Mesothelial cell of epicardium (in vitro differentiated cells): ENCODE data around the gene HLA-DOB. TPM values are rescaled to one million over a fixed set of nuclear protein-coding genes. Genes with fewer than 3 reads are reported as not detected.

Experiments
- DNase-seq, 2 experiments: peaks; one replicate each; pipeline ENCODE4 v3.0.0; 2021; ENCODE audit warnings: low spot score in 2 of 2; ENCODE audit not compliant: unreplicated experiment in 2 of 2
- H3K27ac Mint-ChIP-seq: 2 replicates; pipeline ENCODE4 v1.8.0; 2021; ENCODE audit warnings: mixed read lengths
- H3K27me3 Mint-ChIP-seq: 2 replicates; pipeline ENCODE4 v1.8.0; 2021; ENCODE audit warnings: low read depth, mixed read lengths
- H3K36me3 Mint-ChIP-seq: 2 replicates; pipeline ENCODE4 v1.8.0; 2021; ENCODE audit warnings: mixed read lengths
- H3K4me1 Mint-ChIP-seq: 2 replicates; pipeline ENCODE4 v1.8.0; 2021; ENCODE audit warnings: mixed read lengths
- H3K4me3 Mint-ChIP-seq: 2 replicates; pipeline ENCODE4 v1.8.0; 2021; ENCODE audit warnings: mild to moderate bottlenecking, moderate library complexity, mixed read lengths
- H3K9me3 Mint-ChIP-seq: 2 replicates; pipeline ENCODE4 v1.8.0; 2021; ENCODE audit warnings: mixed read lengths
- total RNA-seq: library from RNA; stranded (reverse); gene quantifications from 3 replicates; pipeline ENCODE4 v1.2.1, GENCODE V29; 2021
- TF ChIP-seq, protein P1 (sequence below): fragments of 200-600 bp; sonication (generic); IDR thresholded peaks from one replicate; pipeline ENCODE4 v1.5.0; 2021; ENCODE audit warnings: antibody characterized with exemption; ENCODE audit not compliant: unreplicated experiment

HLA-DOB gene
- total RNA-seq, 1 donor from 2014 or later, result 0.45 TPM

DNA sequence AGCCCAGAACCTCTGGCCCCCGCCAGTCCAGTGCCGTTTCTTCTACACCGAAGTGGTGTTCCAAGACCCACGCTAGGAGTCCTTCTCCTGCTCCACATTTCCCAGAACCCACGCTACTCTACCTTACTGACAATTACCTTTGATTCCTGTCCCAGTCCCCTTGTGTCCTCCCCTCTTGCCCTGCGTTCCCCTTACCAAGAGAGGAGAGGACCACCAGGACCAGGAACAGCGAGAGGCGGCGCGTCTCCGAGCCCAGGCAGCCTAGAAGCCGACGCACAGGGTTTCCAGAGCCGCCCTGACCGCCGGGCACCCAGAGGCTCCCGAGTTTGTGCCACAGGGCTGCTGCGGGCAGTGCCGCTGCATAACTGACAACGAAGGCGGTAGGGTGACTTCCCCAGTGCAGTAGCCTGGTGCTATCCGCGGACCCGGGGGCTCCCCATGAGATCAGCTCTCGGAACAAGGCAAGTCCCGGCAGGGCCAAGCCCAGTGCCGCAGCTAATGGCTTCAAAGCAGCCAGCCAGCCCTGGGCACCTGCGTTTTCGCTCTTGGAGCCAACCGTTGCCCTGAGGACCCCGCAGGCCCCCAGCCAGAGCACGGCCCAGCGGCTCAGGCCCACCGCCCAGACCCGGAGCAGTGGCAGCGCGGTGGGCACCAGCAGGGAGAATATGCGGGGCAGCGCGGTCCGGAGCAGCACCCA is 36.2 kb upstream of the HLA-DOB start:
- H3K27ac Mint-ChIP-seq, result peak overlapping the region; percentile 25
- peaks cover 16% of the 10 kb centered on the region for H3K36me3 Mint-ChIP-seq
- peak in 1 of 2 experiments; percentile 54 for DNase-seq
- no peaks in the 10 kb centered on the region for H3K9me3 Mint-ChIP-seq
- H3K4me3 Mint-ChIP-seq, result peak overlapping the region; percentile 91
- H3K4me1 Mint-ChIP-seq, result peaks cover 17% of the 10 kb centered on the region
- TF ChIP-seq, protein P1, sequence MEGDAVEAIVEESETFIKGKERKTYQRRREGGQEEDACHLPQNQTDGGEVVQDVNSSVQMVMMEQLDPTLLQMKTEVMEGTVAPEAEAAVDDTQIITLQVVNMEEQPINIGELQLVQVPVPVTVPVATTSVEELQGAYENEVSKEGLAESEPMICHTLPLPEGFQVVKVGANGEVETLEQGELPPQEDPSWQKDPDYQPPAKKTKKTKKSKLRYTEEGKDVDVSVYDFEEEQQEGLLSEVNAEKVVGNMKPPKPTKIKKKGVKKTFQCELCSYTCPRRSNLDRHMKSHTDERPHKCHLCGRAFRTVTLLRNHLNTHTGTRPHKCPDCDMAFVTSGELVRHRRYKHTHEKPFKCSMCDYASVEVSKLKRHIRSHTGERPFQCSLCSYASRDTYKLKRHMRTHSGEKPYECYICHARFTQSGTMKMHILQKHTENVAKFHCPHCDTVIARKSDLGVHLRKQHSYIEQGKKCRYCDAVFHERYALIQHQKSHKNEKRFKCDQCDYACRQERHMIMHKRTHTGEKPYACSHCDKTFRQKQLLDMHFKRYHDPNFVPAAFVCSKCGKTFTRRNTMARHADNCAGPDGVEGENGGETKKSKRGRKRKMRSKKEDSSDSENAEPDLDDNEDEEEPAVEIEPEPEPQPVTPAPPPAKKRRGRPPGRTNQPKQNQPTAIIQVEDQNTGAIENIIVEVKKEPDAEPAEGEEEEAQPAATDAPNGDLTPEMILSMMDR, result no peak
- H3K27me3 Mint-ChIP-seq, result peaks cover 91% of the 10 kb centered on the region

DNA sequence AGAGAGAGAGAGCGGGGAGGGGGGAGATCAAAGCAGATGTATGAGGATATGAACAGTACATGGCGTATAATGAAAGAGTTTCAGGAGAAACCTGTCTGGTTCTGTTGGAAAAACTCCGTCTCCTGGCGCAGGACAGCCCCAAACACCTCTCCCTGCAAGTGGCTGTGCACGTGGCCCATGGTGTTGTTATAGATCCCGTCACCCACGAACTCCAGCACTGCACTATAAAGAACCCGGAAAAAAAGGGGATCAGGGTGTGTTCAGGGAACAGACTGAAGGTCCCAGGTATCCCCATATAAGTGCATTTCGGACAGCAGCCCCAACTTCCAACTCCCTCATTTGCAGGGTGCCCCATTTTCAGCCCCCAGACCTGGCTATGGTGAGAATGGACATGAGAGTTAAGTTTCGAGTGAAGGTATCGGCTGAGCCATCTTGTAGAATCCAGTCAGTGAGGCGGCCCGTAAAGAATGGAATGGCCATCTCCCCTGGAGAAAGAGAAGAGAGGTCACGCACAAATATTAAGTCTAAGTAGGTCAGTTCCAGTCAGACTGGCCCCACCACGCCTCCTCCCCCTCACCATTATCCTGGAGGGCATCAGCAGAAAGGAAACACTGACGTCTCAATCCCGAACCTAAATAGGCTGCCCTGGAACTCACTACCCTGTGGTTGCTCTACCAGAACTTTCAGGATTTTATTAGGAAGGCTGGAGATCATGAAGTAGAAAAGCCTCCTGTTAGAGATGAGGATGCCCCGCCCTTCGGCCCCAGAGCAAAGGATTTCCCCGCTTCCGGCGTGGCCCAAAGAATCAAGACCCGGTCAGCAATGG is 35.4 kb upstream of the HLA-DOB start:
- Mint-ChIP-seq H3K36me3 (peaks cover 16% of the 10 kb centered on the region), H3K9me3 (no peaks in the 10 kb centered on the region), H3K4me3 (peak overlapping the region; percentile 91), H3K27me3 (peaks cover 91% of the 10 kb centered on the region), H3K4me1 (peaks cover 17% of the 10 kb centered on the region), H3K27ac (no peak overlapping the region)
- TF ChIP-seq, protein P1, result no peak
- no peak for DNase-seq

DNA sequence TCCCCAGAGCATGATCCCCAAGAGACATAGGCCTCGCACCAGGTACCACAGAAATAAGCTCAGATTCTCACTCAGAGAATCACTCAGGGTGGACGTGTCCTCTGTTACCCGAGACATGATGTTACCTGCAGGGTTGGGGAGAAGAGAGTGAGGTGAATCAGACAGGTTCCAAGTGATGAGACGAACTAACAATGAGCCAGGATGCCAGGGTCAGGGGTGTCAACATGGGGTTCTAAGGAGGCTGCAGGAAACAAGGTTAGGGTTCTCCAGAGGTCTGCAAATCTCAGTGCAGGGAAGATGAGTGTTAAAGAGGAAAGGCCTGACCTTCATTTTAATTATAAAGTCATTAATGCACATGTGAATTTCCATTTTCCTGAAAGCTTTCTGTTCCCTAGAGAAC is 34.2 kb upstream of the HLA-DOB start:
- peaks cover 17% of the 10 kb centered on the region for H3K4me1 Mint-ChIP-seq
- TF ChIP-seq, protein P1, result no peak
- H3K9me3 Mint-ChIP-seq, result no peaks in the 10 kb centered on the region
- no peak overlapping the region for H3K27ac Mint-ChIP-seq
- DNase-seq, result no peak
- peaks cover 16% of the 10 kb centered on the region for H3K36me3 Mint-ChIP-seq
- H3K27me3 Mint-ChIP-seq, result peaks cover 86% of the 10 kb centered on the region
- H3K4me3 Mint-ChIP-seq, result no peak overlapping the region

DNA sequence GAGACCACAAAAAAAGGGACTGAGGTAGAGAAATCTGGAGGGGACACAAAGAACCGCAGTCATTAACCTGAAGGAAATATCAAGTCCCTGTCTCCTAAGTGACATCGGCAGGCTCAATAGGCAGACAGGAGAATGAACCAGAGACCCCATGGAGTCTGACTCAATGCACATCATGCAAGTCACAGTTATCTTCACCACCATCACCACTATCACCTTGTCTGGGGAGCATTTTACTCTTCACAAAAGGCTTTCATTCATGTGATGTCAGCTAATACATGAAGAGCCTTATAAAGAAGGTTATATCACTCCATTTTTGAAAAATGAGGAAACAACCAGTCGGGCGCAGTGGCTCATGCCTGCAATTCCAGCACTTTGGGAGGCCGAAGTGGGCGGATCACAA is 32.3 kb upstream of the HLA-DOB start:
- Mint-ChIP-seq H3K27me3 (peaks cover 82% of the 10 kb centered on the region), H3K9me3 (no peaks in the 10 kb centered on the region), H3K4me3 (no peak overlapping the region), H3K4me1 (peaks cover 18% of the 10 kb centered on the region), H3K36me3 (peaks cover 16% of the 10 kb centered on the region), H3K27ac (no peak overlapping the region)
- TF ChIP-seq, protein P1, result no peak
- DNase-seq, result no peak

DNA sequence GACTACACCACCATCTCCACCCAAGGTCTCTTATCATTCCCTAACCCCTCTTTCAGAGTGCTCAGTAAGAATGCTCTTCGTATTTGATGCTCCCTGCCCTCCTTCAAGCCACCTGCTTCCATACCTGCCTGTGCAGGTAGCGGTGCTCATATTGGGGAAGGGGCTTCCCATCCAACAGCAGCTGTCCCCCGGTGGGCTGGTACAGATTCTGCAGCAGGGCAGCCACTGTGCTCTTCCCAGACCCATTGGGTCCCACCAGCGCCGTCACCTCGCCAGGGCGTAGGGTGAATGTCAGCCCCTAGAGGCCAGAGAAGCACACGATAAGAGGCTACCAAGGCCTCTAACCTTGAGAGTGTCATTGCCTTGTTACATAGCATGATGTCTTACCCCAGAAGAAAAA is 31.0 kb upstream of the HLA-DOB start:
- TF ChIP-seq, protein P1, result no peak
- Mint-ChIP-seq H3K9me3 (no peaks in the 10 kb centered on the region), H3K4me1 (peaks cover 19% of the 10 kb centered on the region), H3K27ac (no peak overlapping the region), H3K27me3 (peaks cover 87% of the 10 kb centered on the region), H3K4me3 (no peak overlapping the region), H3K36me3 (peaks cover 16% of the 10 kb centered on the region)
- no peak for DNase-seq
